CD4-positive, alpha-beta T cell treated with Interleukin-12 subunit alpha and Interleukin-12 subunit beta, for 1 hour (primary cell): ENCODE measurements around the gene CAPRIN1.

Source experiments
- DNase-seq: peaks from one replicate; pipeline ENCODE4 v3.0.0-alpha.2; 2020

The CAPRIN1 gene

DNA sequence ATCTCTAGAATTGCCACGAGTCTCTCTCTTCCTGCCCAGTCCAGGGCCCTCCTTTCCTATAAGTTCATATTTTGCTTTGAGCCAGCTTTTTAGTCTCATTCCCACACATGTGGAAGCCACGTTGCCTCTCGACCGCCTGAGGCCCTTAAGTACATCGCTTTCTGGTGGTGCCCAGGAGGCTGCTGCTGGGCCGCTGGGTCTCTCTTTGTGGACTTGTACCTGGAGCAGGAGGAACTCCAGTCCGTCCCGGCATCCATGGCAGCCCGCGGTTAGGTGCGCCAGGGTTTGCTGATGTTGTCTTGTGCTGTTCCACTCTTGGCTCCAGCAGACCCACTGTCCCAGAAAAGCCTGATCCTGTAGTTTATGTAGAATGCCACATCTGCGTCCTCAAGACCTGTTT, 94.9 kb downstream of the CAPRIN1 start:
- no peak for DNase-seq

DNA sequence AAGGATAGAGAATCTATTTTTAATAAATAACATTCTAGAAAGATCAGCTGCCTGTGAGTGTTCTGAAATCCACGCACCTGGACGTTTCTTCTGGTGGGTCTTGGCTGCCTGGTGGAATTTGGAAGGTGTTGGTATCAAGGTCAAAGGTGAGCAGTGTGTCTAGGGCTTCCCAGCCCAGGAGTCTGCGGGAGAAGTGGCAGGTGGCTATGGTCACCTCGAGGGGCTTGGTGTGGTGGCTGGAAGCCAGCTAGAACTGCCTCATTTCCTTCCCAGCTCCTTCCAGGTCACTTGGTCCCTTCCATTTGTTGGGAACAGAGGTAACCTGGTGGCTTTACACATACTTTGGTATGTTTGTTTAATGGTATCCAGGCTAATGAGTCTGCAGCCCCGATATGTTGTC, 95.3 kb downstream of the CAPRIN1 start:
- no peak for DNase-seq

DNA sequence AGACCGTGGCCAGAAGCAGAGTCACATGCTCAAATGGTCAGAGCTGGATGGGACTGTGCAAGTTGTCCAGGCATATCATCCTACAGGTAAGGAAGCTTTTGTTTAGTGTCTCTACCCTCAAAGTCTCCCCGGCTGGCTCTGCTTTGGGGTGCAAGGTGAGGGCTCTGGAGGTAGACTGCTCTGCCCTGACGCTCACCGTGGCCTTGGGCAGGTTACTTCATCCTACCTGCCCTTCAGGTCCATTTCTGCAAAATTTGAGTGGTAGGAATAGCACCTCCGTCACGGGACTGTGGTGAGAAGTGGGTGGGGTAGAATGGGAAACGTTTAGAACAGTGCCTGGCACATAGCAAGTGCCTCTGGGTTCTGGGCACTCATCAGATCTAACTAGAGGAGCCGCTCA, 96.0 kb downstream of the CAPRIN1 start:
- no peak for DNase-seq

DNA sequence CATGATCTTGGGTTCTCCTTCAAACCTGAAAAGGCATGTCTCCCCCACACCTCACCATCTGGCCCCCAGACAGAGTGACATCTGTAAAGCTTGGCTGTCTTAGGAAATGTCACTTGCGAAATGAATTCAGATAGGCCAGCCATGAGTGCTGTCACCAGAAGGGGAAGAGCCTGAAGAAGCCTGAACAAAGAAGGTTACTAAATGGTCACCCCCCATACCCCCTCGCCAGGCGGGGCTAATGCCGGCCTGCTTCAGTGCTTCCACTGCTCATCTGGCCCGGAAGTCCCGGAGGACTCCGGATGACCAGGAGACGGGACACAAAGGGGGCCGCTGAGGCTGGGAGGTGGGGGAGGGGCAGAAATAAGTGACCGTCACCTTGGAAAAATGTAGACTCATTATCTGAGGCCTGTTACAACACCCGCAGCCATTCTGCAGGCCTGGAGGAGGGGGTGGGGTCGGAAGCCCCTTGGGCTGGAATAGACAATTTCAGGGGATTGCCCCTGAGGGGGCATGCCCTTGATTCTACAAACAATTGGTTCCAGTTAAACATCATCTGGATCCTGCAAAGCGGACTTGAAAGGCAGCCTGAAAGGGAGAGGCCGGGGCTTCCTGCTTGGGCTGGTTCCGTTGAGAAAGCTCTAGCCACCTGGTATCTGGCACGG, 97.1 kb downstream of the CAPRIN1 start:
- DNase-seq: no peak

DNA sequence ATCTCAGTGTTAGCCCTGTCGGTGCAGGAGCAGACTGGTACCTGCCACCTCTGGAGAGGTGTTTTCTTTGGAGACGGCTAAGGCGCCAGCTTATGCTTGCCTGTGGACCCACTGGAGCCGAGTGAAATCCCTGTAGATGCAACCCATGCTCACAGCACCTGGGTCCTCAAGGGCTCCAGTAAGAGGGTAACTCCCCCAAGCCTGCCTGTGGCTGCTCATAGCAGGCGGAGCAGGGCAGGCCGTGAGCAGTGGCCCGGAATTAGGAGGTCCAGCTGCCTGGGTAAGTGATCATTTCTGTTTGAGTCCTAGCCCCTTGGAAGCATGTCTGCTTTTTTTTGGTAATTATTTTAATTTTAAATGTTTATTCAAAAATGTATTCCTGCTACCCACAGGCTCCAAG, 97.7 kb downstream of the CAPRIN1 start:
- no peak for DNase-seq

DNA sequence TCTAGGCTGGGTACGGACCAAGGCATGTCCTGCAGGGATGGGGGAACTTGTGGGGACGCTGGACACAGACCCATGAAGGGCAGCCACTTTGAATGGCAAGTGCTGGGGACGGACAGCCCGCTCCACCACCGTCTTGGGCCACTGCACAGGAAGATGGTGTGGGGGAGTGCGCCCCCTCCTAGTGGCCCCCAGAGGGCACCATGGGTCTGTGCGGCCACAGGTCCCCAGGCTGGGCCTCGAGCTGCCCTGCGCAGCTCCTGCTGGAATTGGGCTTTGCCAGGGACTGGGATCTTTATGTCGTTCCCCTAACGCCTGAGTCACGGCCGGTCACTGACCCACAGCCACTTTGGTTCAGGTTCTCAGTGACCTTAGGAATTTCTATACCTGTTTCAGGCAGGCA, 98.3 kb downstream of the CAPRIN1 start:
- no peak for DNase-seq

DNA sequence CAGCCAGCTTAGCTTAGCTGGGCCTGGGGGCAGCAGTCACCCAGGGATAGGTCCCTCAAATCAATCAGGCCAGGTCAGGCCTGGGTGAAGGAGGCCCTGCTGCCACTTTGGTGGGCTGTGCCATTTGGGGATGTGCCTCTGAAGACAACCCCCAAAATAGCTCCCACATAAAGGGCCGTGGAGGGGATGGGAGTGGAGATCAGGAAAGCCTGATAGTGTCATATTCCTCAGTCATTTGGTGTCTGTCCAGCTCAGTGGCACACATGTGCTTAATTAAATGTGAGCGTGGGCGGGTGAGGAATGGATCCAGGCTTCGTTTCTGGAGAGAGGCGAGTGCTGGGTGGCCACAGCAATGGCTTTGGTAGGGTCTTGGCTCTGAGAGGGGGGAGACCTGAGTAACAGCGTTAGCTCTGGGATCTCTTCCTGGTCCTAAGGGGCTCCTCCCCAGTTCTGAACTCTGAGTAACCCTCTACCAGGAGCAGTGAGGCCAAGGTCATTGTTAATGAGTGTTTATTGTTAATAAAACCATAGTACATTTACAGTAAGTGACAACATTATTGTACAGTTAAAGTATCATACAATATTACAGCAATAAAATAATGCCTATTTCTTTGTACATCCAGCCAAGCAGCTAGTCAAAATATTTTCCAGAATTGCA, 99.1 kb downstream of the CAPRIN1 start:
- DNase-seq: no peak
